Astrocyte of the spinal cord (primary cell): ENCODE measurements around the gene PRKAR1B.
"Not testable (repeated sequence)": the region's sequence is repeated elsewhere in the genome, so short reads cannot be mapped to it uniquely, and the experiment has no call there.

Experiments
- DNase-seq: peaks from one replicate; pipeline ENCODE4 v3.0.0; 2011; ENCODE audit warnings: low read depth, low spot score
- H3K4me3 ChIP-seq: 2 replicates; pipeline ENCODE4 v1.5.1; 2011; ENCODE audit warnings: low read depth, mild to moderate bottlenecking, low read length, moderate library complexity
- in situ Hi-C: cut with HindIII; loops from 2 replicates; pipeline ENCODE4 v1.10.0; 2017; ENCODE audit warnings: low sequenced_read_pairs
- TF ChIP-seq, protein P1 (sequence below): IDR thresholded peaks from 2 replicates; pipeline ENCODE4 v1.5.1; 2012; ENCODE audit warnings: low read depth, mild to moderate bottlenecking, low read length, inconsistent platforms

PRKAR1B gene

DNA sequence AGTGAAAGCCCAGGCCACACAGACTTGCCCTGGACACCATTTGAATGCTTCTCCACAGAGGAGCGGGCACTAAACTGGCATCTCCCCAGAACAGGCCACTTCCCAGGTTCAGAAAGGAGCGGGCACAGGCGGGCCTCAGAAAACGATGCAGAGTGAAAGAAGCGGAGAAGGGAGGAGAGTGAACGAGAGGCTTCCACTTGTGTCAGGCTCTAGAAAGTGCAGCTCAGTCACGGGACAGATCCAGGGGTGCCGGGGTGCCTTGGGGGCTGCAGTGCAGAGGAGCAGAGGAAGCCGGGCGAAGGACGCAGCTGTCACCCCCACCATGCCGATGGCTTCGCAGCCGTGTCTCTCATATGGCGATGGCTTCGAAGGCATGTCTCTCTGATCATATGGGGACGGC, 26.1 kb upstream of the PRKAR1B start:
- no peak for DNase-seq
- in situ Hi-C loops, result no loop called here
- TF ChIP-seq, protein P1, sequence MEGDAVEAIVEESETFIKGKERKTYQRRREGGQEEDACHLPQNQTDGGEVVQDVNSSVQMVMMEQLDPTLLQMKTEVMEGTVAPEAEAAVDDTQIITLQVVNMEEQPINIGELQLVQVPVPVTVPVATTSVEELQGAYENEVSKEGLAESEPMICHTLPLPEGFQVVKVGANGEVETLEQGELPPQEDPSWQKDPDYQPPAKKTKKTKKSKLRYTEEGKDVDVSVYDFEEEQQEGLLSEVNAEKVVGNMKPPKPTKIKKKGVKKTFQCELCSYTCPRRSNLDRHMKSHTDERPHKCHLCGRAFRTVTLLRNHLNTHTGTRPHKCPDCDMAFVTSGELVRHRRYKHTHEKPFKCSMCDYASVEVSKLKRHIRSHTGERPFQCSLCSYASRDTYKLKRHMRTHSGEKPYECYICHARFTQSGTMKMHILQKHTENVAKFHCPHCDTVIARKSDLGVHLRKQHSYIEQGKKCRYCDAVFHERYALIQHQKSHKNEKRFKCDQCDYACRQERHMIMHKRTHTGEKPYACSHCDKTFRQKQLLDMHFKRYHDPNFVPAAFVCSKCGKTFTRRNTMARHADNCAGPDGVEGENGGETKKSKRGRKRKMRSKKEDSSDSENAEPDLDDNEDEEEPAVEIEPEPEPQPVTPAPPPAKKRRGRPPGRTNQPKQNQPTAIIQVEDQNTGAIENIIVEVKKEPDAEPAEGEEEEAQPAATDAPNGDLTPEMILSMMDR, result no peak
- H3K4me3 ChIP-seq, result no peak overlapping the region

DNA sequence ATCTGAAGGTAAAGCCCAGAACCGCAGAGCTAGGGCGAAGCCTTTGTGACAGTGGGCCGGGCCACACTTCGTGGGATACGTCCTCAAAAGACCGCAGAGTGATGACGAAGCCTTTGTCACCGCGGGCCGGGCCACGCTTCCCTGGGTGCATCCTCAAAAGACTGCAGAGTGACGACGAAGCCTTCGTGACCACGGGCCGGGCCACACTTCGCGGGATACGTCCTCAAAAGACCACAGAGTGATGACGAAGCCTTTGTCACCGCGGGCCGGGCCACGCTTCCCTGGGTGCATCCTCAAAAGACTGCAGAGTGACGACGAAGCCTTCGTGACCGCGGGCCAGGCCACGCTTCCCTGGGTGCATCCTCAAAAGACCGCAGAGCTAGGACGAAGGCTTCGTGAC, 25.2 kb upstream of the PRKAR1B start:
- DNase-seq, H3K4me3 ChIP-seq, in situ Hi-C loops: not testable (repeated sequence)

DNA sequence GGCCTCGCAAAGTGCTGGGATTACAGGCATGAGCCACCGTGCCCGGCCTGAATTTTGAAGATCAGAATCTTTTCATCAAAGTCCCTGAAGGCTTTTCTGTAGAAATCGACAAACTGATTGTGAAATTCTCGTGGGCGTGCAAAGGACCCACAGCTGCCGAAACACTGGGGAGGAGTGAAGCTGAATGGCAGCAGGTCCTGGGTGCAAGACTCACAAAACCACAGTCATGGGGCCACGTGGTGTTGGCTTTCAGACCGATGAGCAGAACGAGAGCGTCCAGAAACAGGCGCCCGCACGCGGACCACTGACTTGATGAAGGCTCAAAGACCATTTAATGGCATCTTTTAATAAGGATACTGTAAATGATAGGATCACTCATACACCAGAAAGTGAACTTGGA, 24.7 kb upstream of the PRKAR1B start:
- in situ Hi-C loops, result no loop called here
- TF ChIP-seq, protein P1, result no peak
- no peak overlapping the region for H3K4me3 ChIP-seq
- DNase-seq, result no peak

DNA sequence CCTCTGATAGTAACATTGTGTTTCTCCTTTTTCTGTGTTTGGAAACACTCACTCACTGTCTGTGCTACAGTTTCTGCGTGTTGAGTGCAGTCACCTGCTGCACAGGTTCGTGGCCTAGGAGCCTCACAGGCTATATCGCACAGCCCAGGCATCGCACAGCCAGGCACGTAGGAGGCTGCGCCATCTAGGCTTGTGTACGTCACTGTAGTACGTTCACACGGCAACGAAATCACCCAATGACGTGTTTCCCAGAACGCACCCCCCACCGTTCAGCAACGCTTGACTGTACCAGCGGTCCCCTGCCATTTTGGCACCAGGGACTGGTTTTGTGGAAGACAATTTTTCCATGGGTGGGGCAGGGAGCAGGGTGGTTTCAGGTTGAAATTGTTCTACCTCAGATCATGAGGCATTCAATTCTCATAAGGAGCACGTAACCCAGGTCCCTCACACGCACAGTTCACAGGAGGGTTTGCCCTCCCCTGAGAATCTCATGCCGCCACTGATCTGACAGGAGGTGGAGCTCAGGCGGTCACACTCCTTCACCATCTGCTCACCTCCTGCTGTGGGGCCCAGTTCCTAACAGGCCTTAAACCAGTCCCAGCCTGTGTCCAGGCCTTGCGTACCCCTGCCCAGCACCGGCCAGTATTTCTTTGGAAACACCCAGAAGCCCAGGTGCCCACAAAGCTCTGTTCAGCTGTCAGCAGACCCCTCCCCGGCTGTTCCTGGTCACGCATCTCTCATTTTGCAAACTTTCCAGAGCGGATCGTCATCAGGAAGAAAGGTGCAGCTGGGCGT, 23.2 kb upstream of the PRKAR1B start:
- in situ Hi-C loops, result no loop called here
- no peak overlapping the region for H3K4me3 ChIP-seq
- no peak for DNase-seq
- TF ChIP-seq, protein P1, result no peak

DNA sequence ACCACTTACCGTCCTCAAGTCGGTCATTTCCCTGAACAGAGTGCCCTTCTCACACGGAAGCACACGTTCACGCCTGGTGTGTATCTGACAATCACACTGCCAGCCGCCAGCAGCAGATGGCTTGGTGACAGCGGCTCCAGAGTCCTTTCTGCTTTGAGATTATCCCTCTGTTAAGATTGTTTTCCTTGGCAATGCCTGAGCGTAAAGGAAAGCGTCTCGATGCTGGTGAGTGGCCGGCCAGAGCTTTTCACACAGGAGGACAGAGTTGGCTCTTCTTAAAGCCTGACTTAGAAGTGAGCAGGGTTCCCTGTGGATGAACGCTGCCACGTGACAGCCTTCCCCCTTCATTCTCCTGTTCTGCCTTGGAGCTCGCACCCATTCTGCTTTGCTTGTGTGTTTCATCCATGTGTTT, 22.1 kb upstream of the PRKAR1B start:
- TF ChIP-seq, protein P1, result no peak
- peak; percentile 36 for DNase-seq
- in situ Hi-C loops, result no loop called here
- H3K4me3 ChIP-seq, result no peak overlapping the region

DNA sequence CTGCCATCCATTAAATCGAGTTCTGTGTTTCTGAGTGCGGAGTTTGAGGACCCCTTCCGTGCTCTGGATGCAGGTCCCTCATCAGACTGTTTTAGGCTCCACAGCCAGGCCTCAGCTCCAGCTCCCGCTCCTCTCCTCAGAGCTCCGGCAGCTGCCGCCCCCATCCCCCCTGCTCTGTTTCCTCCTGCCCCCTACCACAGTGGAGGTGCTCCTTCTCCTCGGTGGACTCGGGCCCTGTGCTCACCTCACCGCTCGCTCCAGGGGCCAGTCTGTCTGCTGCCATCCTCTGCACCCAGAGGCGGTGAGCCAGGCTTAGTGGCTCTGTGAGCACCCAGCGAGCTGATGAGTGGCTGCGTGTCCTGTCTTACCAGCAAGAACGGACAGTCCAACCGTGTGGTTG, 21.4 kb upstream of the PRKAR1B start:
- H3K4me3 ChIP-seq, result no peak overlapping the region
- TF ChIP-seq, protein P1, result no peak
- DNase-seq, result no peak
- in situ Hi-C loops, result no loop called here

DNA sequence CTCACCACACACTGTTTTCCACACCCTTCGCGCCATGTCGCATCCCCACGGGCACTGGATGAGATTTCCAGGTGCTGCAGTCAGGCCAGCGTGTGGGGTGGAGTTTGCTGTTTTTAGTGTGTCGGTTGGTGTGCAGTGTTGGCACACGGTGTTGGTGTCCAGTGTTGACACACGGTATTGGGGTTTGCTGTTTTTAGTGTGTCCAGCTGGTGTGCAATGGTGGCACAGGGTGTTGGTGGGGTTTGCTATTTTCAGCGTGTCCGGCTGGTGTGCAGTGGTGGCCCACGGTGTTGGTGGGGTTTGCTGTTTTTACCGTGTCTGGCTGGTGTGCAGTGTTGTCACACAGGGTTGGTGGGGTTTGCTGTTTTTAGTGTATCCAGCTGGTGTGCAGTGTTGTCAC, 20.1 kb upstream of the PRKAR1B start:
- DNase-seq, result no peak
- in situ Hi-C loops, result no loop called here
- TF ChIP-seq, protein P1, result no peak
- H3K4me3 ChIP-seq, result no peak overlapping the region
